Breast epithelium (tissue), 4 donors: Measurements from ENCODE around the gene KCNG3. TPM values are rescaled to one million over a fixed set of nuclear protein-coding genes. Genes with fewer than 3 reads are reported as not detected.

Experiments used
- DNase-seq, 2 donors: peaks; one replicate each; pipeline ENCODE4 v3.0.0-alpha.2; 2019; ENCODE audit warnings: low spot score in 2 of 2
- H3K27ac ChIP-seq, 2 donors: fragments of 200-600 bp; sonication (generic) in 1 of 2; one replicate each; pipeline ENCODE4 v1.5.1; 2016 to 2019; ENCODE audit warnings: mild to moderate bottlenecking in 1 of 2
- H3K27me3 ChIP-seq, 2 donors: fragments of 200-600 bp; sonication (generic) in 1 of 2; one replicate each; pipeline versions ENCODE4 v1.5.1 to v1.6.0; 2017 to 2019; ENCODE audit warnings: control low read depth in 1 of 2, mild to moderate bottlenecking in 1 of 2
- H3K36me3 ChIP-seq: fragments of 200-600 bp; one replicate; pipeline ENCODE4 v1.5.1; 2019
- H3K4me1 ChIP-seq, 2 donors: fragments of 200-600 bp; sonication (generic); one replicate each; pipeline ENCODE4 v1.5.1; 2016 to 2019; ENCODE audit warnings: control low read depth in 1 of 2
- H3K4me3 ChIP-seq, 3 donors: fragments of 200-600 bp; sonication (generic); 1 replicate in 2 of 3; 2 replicates in 1 of 3; pipeline ENCODE4 v1.5.1; 2016 to 2019; ENCODE audit warnings: mild to moderate bottlenecking in 3 of 3, moderate library complexity in 2 of 3
- H3K9me3 ChIP-seq, 2 donors: fragments of 200-600 bp; sonication (generic) in 1 of 2; one replicate each; pipeline ENCODE4 v1.5.1; 2016 to 2019; ENCODE audit warnings: control low read depth in 1 of 2
- POLR2A ChIP-seq: fragments of 450-650 bp; IDR thresholded peaks from one replicate; pipeline ENCODE4 v1.6.1; 2016; ENCODE audit warnings: antibody characterized with exemption, mild to moderate bottlenecking, moderate library complexity
- POLR2AphosphoS5 ChIP-seq, 3 donors: sonication (generic); formaldehyde crosslinking; IDR thresholded peaks; one replicate each; pipeline ENCODE4 v1.6.1; 2017; ENCODE audit warnings: antibody characterized with exemption in 3 of 3
- intact Hi-C: fragments of 100-400 bp; cut with DNase I; formaldehyde crosslinking; loops from one replicate; pipeline ENCODE4 v1.15.1; 2023; ENCODE audit warnings: low total_unique reads
- total RNA-seq, 3 donors: library from RNA; depleted of rRNA; stranded (reverse); fragments of >200 nt; gene quantifications; one replicate each; pipeline ENCODE4 v1.1.0, GENCODE V29; 2016
- TF ChIP-seq, protein P1 (sequence below), 3 donors: fragments of 450-650 bp; IDR thresholded peaks; one replicate each; pipeline ENCODE4 v1.5.1; 2016 to 2017; ENCODE audit warnings: antibody characterized with exemption in 3 of 3, mild to moderate bottlenecking in 3 of 3, moderate library complexity in 3 of 3

The KCNG3 gene
- total RNA-seq, 3 donors from 2014 or later = 0.33 TPM; not detected in 2

DNA sequence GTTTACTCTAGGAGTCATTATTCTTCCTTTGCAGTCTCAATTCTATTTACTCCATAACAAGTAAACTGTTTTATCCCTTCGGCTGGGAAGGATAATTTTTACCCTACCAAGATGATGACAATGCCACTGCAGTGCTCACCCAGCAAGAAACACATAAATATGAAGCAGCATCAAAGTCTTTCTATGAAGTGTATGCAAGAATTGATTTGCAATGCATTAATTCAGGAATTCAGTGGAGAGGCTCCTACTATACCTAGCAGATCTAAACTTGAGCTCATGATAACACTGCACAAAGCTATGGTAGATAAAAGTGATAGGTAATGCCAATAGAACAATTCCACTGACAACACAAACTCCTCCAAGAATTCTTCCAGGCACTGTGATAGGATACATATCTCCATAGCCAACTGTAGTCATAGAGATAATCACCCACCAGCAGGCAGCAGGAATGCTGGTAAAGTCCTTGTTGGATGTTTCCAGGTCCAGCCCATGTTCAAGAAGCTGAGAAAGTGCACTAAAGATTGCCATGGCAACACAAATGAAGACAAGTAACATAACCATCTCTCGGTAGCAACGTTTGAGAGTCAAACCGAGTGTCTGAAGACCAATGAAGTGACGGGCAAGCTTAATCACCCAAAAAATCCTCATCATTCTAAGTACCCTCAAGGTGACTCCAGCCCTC lies 49.9 kb downstream of the KCNG3 start:
- intact Hi-C loops = no loop called here
- DNase-seq = no peak
- TF ChIP-seq POLR2AphosphoS5 (IDR thresholded peaks at IDR 0.05) (no peak), POLR2A (no peak)
- TF ChIP-seq, protein P1, sequence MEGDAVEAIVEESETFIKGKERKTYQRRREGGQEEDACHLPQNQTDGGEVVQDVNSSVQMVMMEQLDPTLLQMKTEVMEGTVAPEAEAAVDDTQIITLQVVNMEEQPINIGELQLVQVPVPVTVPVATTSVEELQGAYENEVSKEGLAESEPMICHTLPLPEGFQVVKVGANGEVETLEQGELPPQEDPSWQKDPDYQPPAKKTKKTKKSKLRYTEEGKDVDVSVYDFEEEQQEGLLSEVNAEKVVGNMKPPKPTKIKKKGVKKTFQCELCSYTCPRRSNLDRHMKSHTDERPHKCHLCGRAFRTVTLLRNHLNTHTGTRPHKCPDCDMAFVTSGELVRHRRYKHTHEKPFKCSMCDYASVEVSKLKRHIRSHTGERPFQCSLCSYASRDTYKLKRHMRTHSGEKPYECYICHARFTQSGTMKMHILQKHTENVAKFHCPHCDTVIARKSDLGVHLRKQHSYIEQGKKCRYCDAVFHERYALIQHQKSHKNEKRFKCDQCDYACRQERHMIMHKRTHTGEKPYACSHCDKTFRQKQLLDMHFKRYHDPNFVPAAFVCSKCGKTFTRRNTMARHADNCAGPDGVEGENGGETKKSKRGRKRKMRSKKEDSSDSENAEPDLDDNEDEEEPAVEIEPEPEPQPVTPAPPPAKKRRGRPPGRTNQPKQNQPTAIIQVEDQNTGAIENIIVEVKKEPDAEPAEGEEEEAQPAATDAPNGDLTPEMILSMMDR (IDR thresholded peaks at IDR 0.05) = no peak

GRCh38 chr2:42442774-42443173 lies 51.0 kb downstream of the KCNG3 start:
- TF ChIP-seq POLR2A = no peak
- TF ChIP-seq, protein P1 (IDR thresholded peaks at IDR 0.05) = no peak
- TF ChIP-seq POLR2AphosphoS5 (IDR thresholded peaks at IDR 0.05) = no peak
- intact Hi-C loops = no loop called here

More for the DNA sequence above, 49.9 kb downstream of the KCNG3 start:
- no peak overlapping the region for H3K27ac ChIP-seq
- no peaks in the 10 kb centered on the region for H3K9me3 ChIP-seq
- no peaks in the 10 kb centered on the region for H3K36me3 ChIP-seq
- no peak overlapping the region for H3K4me3 ChIP-seq
- no peaks in the 10 kb centered on the region for H3K27me3 ChIP-seq
- H3K4me1 ChIP-seq = no peaks in the 10 kb centered on the region

GRCh38 chr2:42438685-42439084 lies 55.1 kb downstream of the KCNG3 start:
- no peaks in the 10 kb centered on the region for H3K36me3 ChIP-seq
- no peaks in the 10 kb centered on the region for H3K27me3 ChIP-seq
- intact Hi-C loops = no loop called here
- H3K4me1 ChIP-seq = no peaks in the 10 kb centered on the region
- H3K9me3 ChIP-seq = no peaks in the 10 kb centered on the region
- no peak for DNase-seq
- no peak for TF ChIP-seq POLR2A
- no peak for TF ChIP-seq POLR2AphosphoS5 (IDR thresholded peaks at IDR 0.05)
- TF ChIP-seq, protein P1 (IDR thresholded peaks at IDR 0.05) = no peak
- H3K27ac ChIP-seq = no peak overlapping the region
- H3K4me3 ChIP-seq = no peak overlapping the region

More at GRCh38 chr2:42442774-42443173, 51.0 kb downstream of the KCNG3 start:
- no peaks in the 10 kb centered on the region for H3K36me3 ChIP-seq
- DNase-seq = no peak
- H3K27me3 ChIP-seq = no peaks in the 10 kb centered on the region
- H3K4me3 ChIP-seq = no peak overlapping the region
- no peaks in the 10 kb centered on the region for H3K4me1 ChIP-seq
- no peaks in the 10 kb centered on the region for H3K9me3 ChIP-seq
- H3K27ac ChIP-seq = no peak overlapping the region

DNA sequence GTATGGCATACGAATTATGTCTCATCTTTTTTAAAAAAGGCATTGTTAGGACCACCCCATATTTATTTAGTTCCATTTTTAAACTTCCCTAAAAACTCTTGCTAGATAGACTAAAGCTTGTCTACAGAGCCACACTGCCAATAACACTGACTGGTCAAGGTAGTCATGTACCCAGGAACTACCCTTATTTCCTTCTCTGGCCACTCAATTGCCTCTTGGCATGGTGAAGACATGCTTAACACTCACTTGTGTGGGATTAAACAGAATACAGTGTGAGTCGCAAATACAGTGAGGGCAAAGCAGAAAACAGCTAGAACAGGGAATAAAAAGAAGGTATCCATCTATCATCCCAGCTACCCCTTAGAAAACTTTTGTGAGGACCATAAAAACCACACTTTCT lies 57.4 kb downstream of the KCNG3 start:
- TF ChIP-seq POLR2AphosphoS5 (IDR thresholded peaks at IDR 0.05) (no peak), POLR2A (no peak)
- TF ChIP-seq, protein P1 (IDR thresholded peaks at IDR 0.05) = no peak
- H3K4me3 ChIP-seq = no peak overlapping the region
- H3K27me3 ChIP-seq = no peaks in the 10 kb centered on the region
- H3K4me1 ChIP-seq = no peaks in the 10 kb centered on the region
- no peak for DNase-seq
- intact Hi-C loops = no loop called here
- H3K36me3 ChIP-seq = no peaks in the 10 kb centered on the region
- no peaks in the 10 kb centered on the region for H3K9me3 ChIP-seq
- no peak overlapping the region for H3K27ac ChIP-seq

DNA sequence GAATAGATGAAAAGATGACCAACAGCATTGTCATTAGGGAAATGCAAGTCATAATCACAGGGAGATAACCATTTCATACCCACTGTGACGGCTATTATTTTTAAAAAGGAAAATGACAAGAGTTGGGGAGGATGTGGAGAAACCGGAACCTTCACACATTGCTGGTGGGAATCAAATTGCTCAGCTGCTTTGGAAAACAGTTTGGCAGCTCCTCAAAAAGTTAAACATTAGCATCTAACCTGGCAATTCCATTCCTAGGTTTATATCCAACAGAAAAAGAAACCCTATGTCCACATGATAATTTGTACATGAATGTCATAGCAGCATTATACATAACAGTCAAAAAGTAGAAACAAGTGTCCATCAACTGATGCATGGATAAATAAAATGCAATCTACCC lies 58.2 kb downstream of the KCNG3 start:
- TF ChIP-seq POLR2A = no peak
- no peak for TF ChIP-seq POLR2AphosphoS5 (IDR thresholded peaks at IDR 0.05)
- TF ChIP-seq, protein P1 (IDR thresholded peaks at IDR 0.05) = no peak
- DNase-seq = no peak
- Histone ChIP-seq H3K4me1 (no peaks in the 10 kb centered on the region), H3K27me3 (no peaks in the 10 kb centered on the region), H3K36me3 (no peaks in the 10 kb centered on the region), H3K4me3 (no peak overlapping the region), H3K9me3 (no peaks in the 10 kb centered on the region), H3K27ac (no peak overlapping the region)
- intact Hi-C loops = no loop called here
